HG03139 (cell line): ENCODE measurements around the gene AKAP10.
"Not testable (repeated sequence)": the region's sequence is repeated elsewhere in the genome, so short reads cannot be mapped to it uniquely, and the experiment has no call there.

Experiments
- ATAC-seq: cut with Tn5 transposase; IDR thresholded peaks from one replicate; pipeline ENCODE4 v1.9.1; 2021; ENCODE audit not compliant: unreplicated experiment

The AKAP10 gene, protein sequence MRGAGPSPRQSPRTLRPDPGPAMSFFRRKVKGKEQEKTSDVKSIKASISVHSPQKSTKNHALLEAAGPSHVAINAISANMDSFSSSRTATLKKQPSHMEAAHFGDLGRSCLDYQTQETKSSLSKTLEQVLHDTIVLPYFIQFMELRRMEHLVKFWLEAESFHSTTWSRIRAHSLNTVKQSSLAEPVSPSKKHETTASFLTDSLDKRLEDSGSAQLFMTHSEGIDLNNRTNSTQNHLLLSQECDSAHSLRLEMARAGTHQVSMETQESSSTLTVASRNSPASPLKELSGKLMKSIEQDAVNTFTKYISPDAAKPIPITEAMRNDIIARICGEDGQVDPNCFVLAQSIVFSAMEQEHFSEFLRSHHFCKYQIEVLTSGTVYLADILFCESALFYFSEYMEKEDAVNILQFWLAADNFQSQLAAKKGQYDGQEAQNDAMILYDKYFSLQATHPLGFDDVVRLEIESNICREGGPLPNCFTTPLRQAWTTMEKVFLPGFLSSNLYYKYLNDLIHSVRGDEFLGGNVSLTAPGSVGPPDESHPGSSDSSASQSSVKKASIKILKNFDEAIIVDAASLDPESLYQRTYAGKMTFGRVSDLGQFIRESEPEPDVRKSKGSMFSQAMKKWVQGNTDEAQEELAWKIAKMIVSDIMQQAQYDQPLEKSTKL

GRCh38 chr17:19977293-19978208 lies at the start of gene AKAP10:
Gene AKAP10, minus strand, starts transcription at chr17:19977828. Its CDS starts 149 bp downstream, at chr17:19977679.
- peak; percentile 75 for ATAC-seq

- ATAC-seq: no peak
These were observed 49.3 kb upstream of the AKAP10 start for GRCh38 chr17:20026960-20027359.

DNA sequence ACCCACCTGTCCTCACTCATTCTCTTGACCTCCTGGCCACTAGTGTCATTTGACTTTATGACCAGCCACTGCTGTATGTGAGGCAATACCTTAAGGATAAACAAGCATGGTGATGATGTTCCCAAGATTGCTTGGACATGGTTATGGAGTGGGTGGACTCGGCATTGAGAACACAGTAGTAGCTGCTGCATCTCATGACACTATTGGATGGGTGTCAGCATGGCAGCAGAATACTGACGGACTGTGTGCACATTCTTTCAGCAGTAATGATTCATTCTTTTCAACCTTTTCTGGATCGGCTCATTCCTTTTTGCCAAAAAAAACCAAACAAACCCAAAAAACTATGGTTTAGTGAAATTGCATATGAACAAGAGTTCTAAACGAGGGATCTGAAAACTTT lies 45.1 kb upstream of the AKAP10 start:
- no peak for ATAC-seq

GRCh38 chr17:20016475-20016992 lies 38.9 kb upstream of the AKAP10 start:
- ATAC-seq: not testable (repeated sequence)

- ATAC-seq: no peak
These were observed 34.4 kb upstream of the AKAP10 start for GRCh38 chr17:20012017-20012536.

GRCh38 chr17:20010936-20011335 lies 33.3 kb upstream of the AKAP10 start:
- no peak for ATAC-seq

DNA sequence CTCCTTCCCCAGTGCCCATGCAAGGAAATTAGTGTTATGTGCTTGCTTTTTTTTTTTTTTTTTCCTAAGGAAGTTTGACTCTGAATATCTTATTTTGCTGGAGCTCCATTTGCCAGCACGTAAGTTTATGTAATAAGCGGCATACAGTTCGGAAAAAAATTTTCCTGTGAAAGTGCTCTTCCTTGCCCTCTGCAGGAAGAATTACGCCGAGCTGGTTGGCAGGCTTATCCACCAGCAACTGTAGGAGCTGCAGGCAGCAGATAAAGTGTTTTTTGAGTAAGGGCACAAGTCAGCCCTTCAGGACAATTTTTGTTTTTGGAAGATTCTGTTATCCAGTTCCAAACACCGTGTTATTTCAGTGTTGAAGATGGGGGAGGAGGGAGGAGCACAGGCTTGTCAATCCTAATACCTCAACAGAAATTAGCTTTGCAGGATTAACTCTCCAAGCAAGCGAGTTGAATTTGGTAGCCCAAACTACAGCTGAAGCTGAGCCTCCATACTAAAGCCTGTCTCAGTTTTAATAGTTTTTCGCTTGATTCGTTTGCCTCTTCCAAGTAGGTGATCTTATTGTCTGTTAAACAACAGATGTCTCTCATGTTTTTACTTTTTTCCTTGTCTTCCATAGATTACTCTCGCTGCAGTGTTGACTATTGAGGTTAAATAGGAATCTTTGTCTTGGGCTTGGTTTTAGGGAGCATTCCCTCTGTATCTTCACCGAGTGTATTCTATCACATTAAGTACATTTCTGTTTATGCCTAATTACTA lies 32.7 kb upstream of the AKAP10 start:
- ATAC-seq: no peak

- ATAC-seq: peak; percentile 91
These were observed 31.9 kb upstream of the AKAP10 start, which contains the start of gene SPECC1 for GRCh38 chr17:20009302-20010098. Gene SPECC1, plus strand, starts transcription at chr17:20009359. Its CDS starts 87,293 bp downstream, at chr17:20096652.

DNA sequence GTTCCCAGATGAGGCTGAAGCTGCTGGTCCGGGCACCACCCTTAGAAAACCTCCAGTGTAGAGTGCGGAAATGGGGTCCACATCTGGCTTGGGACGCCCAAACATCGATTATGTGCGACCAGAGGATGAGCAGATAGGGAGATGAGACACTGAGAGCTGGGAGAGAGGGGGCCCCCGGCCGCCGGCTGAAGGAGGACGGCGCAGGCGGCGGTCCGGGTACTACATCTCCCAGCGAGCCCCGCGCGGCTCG lies 31.3 kb upstream of the AKAP10 start:
- ATAC-seq: no peak

DNA sequence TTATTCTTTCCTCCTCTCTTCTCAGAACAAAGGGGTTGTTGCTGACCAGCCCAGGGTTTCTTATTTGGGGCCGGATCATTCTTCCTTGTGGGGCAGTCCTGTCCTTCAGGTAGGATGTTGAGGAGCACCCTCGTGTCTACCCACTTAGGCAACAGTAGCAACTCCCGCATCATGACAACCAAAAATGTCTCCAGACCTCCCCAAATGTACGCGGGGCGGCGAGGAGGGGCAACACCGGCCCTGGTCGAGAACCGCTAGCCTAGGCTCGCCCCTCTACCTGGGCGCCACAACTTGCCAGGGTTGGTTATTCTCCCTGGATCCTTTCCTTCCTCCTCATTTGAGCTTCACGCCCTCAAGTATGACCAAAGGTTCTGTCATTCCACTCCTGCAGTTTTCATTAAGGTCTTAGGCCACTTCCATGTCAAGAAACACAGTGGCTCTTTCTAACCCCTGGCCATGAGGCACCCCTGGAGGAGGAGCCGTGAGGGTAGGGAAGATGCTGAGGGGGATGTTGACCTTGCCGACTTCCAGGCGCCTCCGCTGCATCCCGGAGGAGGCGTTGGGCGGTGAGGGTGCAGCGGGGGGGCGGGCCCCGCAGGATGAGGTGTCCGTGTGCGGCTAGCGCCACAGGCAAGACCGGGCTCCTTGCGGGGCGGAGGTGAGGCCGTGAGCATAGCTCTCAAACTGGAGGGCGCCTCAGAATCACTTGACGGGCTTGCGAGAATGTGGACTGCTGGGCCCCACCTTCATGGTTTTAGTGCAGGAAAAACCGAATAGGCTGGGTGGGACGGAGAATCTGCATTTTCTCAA lies 30.8 kb upstream of the AKAP10 start:
- no peak for ATAC-seq

GRCh38 chr17:19996502-19996901 lies 18.9 kb upstream of the AKAP10 start:
- ATAC-seq: no peak

GRCh38 chr17:19996086-19996485 lies 18.5 kb upstream of the AKAP10 start:
- ATAC-seq: no peak

DNA sequence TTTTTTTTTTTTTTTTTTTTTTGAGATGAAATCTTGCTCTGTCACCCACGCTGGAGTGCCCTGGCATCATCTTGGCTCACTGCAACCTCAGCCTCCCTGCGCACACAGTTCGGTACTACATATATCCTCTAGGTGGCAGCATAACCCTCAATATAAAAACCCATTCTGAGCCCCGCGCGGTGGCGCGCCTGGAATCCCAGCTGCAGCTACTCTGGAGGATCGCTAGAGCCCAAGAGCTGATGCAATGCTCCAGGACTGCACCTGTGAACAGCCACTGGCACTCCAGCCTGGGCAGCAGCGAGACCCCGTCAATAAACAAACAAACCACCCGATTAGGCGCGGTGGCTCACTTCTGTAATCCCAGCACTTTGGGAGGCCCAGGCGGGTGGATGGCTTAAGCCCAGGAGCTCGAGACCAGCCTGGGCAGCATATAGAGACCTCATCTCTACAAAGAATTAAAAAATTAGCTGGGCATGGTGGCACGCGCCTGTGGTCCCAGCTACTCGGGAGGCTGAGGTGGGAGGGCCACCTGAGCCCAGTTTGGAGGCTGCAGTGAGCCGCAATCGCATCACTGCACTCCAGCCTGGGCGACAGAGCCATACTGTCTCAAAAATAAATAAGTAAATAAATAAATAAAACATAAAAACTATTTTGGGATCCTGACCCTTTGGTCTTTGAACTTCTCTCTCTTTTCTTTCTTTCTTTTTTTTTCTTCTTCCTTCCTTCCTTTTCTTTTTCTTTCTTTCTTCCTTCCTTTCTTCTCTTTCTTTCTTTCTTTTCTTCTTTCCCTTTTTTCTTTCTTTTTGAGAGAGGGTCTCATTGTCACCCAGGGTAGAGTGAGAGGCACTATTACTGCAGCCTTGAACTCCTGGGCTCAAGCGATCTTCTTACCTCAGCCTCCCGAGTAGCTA lies 15.4 kb upstream of the AKAP10 start:
- peak; percentile 77 for ATAC-seq

DNA sequence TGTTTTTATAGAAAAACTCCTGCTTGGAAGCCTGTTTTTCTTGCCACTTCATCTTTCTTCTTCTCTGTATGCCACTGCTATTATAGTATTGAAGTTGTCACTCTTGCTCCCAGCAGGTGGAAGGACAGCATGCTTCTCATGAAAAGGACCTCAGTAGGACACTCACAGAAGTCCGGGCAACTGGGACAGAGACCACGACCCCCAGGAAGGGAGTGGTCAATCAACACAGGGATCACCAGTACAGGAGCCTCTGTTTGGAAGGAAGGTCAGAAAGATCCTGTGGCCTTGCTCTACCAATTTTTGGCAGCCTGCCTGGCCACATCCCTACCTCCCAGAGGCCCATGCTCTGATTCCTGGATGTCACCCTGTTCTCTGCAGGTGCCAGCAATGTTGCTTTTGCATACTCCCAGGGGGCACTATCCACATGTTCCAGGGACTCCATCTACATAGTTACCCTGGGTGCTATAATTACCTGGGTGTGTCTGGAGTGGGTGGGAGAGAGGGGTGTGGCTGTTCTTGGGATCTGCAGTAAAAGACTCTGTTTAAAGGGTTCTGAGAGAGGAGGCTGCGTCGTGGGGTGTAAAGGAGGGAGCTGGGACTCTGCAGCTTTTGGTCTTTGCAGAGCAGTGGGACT lies 13.7 kb upstream of the AKAP10 start:
- no peak for ATAC-seq

DNA sequence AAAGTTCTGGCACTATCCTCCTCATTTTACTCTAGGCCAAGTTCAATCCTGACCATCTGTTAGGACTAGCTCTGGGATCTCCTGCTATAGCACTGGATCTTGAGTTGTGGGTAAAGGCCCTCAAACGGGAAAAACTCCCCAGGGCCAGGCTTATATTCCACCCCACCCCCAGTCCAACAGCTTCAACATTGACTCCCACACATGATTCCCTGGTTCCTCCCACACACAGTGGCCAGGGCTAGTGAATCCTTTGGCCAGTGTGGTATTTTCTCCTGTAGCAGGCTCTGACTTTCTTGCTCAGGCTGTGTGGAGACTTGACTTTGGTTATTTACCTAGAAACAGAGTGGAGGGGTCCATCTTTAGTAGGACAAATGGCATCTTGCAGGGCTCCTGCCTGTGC lies 10.3 kb upstream of the AKAP10 start:
- no peak for ATAC-seq

GRCh38 chr17:19986941-19987861 lies 9.6 kb upstream of the AKAP10 start:
- ATAC-seq: no peak
